GM18951 (cell line): ENCODE measurements around the gene E2F2.

Source experiments
- POLR2A ChIP-seq: IDR thresholded peaks from 4 replicates; pipeline ENCODE4 v1.6.1; 2011; ENCODE audit warnings: mild to moderate bottlenecking; ENCODE audit not compliant: insufficient read length, insufficient read depth; ENCODE audit errors: extremely low read depth
- in situ Hi-C: fragments of 300-500 bp; cut with MboI; formaldehyde crosslinking; loops from one replicate; pipeline ENCODE4 v1.12.0; 2022; ENCODE audit warnings: low sequenced_read_pairs, mixed read lengths, inconsistent platforms; ENCODE audit not compliant: unreplicated experiment

The E2F2 gene

GRCh38 chr1:23475641-23476040, 55.4 kb downstream of the E2F2 start:
- TF ChIP-seq POLR2A = no peak
- in situ Hi-C loops = no loop called here

- in situ Hi-C loops = no loop called here
- no peak for TF ChIP-seq POLR2A
Observed at GRCh38 chr1:23475134-23475628, 55.9 kb downstream of the E2F2 start.

- in situ Hi-C loops = no loop called here
- no peak for TF ChIP-seq POLR2A
Observed at GRCh38 chr1:23473037-23473800, 57.8 kb downstream of the E2F2 start.

GRCh38 chr1:23472351-23473036, 58.5 kb downstream of the E2F2 start:
- in situ Hi-C loops = no loop called here
- no peak for TF ChIP-seq POLR2A

GRCh38 chr1:23471473-23472075, 59.5 kb downstream of the E2F2 start:
- in situ Hi-C loops = no loop called here
- TF ChIP-seq POLR2A = no peak

- in situ Hi-C loops = no loop called here
- no peak for TF ChIP-seq POLR2A
Observed at GRCh38 chr1:23470282-23471070, 60.6 kb downstream of the E2F2 start.

- TF ChIP-seq POLR2A = no peak
- in situ Hi-C loops = no loop called here
Observed at GRCh38 chr1:23469372-23469982, 61.6 kb downstream of the E2F2 start.

GRCh38 chr1:23466423-23466989, 64.5 kb downstream of the E2F2 start:
- no peak for TF ChIP-seq POLR2A
- in situ Hi-C loops = no loop called here

GRCh38 chr1:23463286-23463685, 67.7 kb downstream of the E2F2 start:
- in situ Hi-C loops = no loop called here
- no peak for TF ChIP-seq POLR2A

- in situ Hi-C loops = no loop called here
- no peak for TF ChIP-seq POLR2A
Observed at GRCh38 chr1:23462766-23463165, 68.3 kb downstream of the E2F2 start.

GRCh38 chr1:23461050-23461449, 70.0 kb downstream of the E2F2 start:
- in situ Hi-C loops = no loop called here
- TF ChIP-seq POLR2A = no peak

- in situ Hi-C loops = no loop called here
- TF ChIP-seq POLR2A = no peak
Observed at GRCh38 chr1:23460519-23460918, 70.5 kb downstream of the E2F2 start.

GRCh38 chr1:23459338-23459757, 71.7 kb downstream of the E2F2 start:
- in situ Hi-C loops = no loop called here

More at GRCh38 chr1:23459338-23459757, 71.7 kb downstream of the E2F2 start:
- no peak for TF ChIP-seq POLR2A
